DND-41 (cell line): ENCODE data around the gene RABGAP1L.

ENCODE experiments used
- ATAC-seq: fragments of 200-7000 bp; cut with Tn5 transposase; 3 replicates; pipeline ENCODE4 v1.9.1; 2021; ENCODE audit warnings: low read depth; ENCODE audit not compliant: insufficient read depth
- DNase-seq: peaks from one replicate; pipeline ENCODE4 v3.0.0-alpha.2; 2020
- H2AFZ ChIP-seq: 2 replicates; pipeline ENCODE4 v1.6.0; 2012; ENCODE audit warnings: low read depth, low read length
- H3K27ac ChIP-seq: 2 replicates; pipeline ENCODE4 v1.5.1; 2012; ENCODE audit warnings: low read length, inconsistent platforms
- H3K27me3 ChIP-seq: fragments of 200-600 bp; sonication (generic); 2 replicates; pipeline ENCODE4 v1.6.0; 2012; ENCODE audit warnings: low read length, mild to moderate bottlenecking, inconsistent platforms; ENCODE audit not compliant: insufficient read depth, poor library complexity
- H3K36me3 ChIP-seq: 2 replicates; pipeline ENCODE4 v1.5.1; 2012; ENCODE audit warnings: low read length, inconsistent platforms; ENCODE audit not compliant: insufficient read depth
- H3K4me1 ChIP-seq: 2 replicates; pipeline ENCODE4 v1.5.1; 2012; ENCODE audit warnings: mild to moderate bottlenecking, low read length; ENCODE audit not compliant: insufficient read depth
- H3K4me2 ChIP-seq: 2 replicates; pipeline ENCODE4 v1.6.0; 2012; ENCODE audit warnings: mild to moderate bottlenecking, moderate library complexity, low read length, inconsistent platforms; ENCODE audit not compliant: insufficient read depth
- H3K4me3 ChIP-seq, 2 experiments: fragments of 200-600 bp in 1 of 2; shearing (Covaris generic) in 1 of 2; 2 replicates each; pipeline ENCODE4 v1.5.1; 2012 to 2016; ENCODE audit warnings: inconsistent platforms in 2 of 2, low read length in 2 of 2, mild to moderate bottlenecking in 2 of 2, low read depth in 1 of 2, moderate library complexity in 1 of 2
- H3K79me2 ChIP-seq: 2 replicates; pipeline ENCODE4 v1.6.0; 2012; ENCODE audit warnings: low read length, inconsistent platforms; ENCODE audit not compliant: insufficient read depth
- H3K9ac ChIP-seq: 2 replicates; pipeline ENCODE4 v1.6.0; 2012; ENCODE audit warnings: low read depth, mild to moderate bottlenecking, inconsistent platforms, low read length, moderate library complexity
- H3K9me3 ChIP-seq: 2 replicates; pipeline ENCODE4 v1.5.1; 2012; ENCODE audit warnings: low read length, moderate library complexity, mild to moderate bottlenecking, inconsistent platforms; ENCODE audit not compliant: insufficient read depth, severe bottlenecking
- H4K20me1 ChIP-seq: 2 replicates; pipeline ENCODE4 v1.6.0; 2012; ENCODE audit warnings: low read length; ENCODE audit not compliant: insufficient read depth
- EZH2 ChIP-seq: IDR thresholded peaks from 3 replicates; pipeline ENCODE4 v1.6.1; 2012; ENCODE audit warnings: borderline replicate concordance, low read depth, mild to moderate bottlenecking, moderate library complexity, low read length, inconsistent platforms; ENCODE audit not compliant: severe bottlenecking
- TF ChIP-seq, protein P1 (sequence below): IDR thresholded peaks from 2 replicates; pipeline ENCODE4 v1.5.1; 2012; ENCODE audit warnings: borderline replicate concordance, low read length, moderate library complexity, mild to moderate bottlenecking; ENCODE audit not compliant: poor library complexity, severe bottlenecking; ENCODE audit errors: extremely low read depth

The RABGAP1L gene

DNA sequence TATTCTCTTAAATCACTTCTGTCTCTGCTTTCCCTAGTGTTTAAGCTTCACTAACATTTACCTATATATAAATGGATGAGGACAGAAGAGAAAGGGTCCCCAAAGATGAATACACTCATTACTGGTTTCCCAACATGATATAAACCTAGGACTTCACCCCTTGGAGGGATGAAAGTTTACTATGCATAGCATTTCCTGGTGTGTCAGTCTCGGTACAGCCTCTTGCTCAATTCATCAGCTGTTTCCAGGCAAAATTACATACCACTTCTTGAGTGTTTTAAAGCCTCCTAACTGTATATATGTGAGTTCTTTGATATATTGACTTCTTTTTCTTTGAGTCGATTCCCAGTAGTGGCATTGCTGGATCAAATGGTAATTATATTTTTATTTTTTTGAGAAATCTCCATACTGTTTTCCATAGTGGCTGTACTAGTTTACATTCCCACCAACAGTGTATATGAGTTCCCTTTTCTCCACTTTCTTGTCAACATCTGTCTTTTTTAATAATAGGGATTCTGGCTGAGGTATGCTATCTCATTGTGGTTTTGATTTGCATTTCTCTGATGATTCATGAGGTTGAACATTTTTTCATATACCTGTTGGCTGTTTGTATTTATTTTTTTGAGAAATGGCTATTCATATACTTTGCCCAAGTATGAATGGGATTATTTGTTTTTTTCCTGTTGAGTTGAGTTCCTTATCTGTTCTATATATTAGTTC, 581.1 kb downstream of the RABGAP1L start:
- no peaks in the 10 kb centered on the region for H3K27me3 ChIP-seq
- DNase-seq (no peak), ATAC-seq (no peak)
- no peaks in the 10 kb centered on the region for H4K20me1 ChIP-seq
- no peak overlapping the region for H3K4me2 ChIP-seq
- no peak overlapping the region for H3K27ac ChIP-seq
- H3K4me3 ChIP-seq: no peak overlapping the region
- no peaks in the 10 kb centered on the region for H3K4me1 ChIP-seq
- no peaks in the 10 kb centered on the region for H3K36me3 ChIP-seq
- no peaks in the 10 kb centered on the region for H3K79me2 ChIP-seq
- H3K9me3 ChIP-seq: no peaks in the 10 kb centered on the region
- H2AFZ ChIP-seq: no peak overlapping the region
- TF ChIP-seq EZH2: no peak
- TF ChIP-seq, protein P1, sequence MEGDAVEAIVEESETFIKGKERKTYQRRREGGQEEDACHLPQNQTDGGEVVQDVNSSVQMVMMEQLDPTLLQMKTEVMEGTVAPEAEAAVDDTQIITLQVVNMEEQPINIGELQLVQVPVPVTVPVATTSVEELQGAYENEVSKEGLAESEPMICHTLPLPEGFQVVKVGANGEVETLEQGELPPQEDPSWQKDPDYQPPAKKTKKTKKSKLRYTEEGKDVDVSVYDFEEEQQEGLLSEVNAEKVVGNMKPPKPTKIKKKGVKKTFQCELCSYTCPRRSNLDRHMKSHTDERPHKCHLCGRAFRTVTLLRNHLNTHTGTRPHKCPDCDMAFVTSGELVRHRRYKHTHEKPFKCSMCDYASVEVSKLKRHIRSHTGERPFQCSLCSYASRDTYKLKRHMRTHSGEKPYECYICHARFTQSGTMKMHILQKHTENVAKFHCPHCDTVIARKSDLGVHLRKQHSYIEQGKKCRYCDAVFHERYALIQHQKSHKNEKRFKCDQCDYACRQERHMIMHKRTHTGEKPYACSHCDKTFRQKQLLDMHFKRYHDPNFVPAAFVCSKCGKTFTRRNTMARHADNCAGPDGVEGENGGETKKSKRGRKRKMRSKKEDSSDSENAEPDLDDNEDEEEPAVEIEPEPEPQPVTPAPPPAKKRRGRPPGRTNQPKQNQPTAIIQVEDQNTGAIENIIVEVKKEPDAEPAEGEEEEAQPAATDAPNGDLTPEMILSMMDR: no peak
- no peak overlapping the region for H3K9ac ChIP-seq

DNA sequence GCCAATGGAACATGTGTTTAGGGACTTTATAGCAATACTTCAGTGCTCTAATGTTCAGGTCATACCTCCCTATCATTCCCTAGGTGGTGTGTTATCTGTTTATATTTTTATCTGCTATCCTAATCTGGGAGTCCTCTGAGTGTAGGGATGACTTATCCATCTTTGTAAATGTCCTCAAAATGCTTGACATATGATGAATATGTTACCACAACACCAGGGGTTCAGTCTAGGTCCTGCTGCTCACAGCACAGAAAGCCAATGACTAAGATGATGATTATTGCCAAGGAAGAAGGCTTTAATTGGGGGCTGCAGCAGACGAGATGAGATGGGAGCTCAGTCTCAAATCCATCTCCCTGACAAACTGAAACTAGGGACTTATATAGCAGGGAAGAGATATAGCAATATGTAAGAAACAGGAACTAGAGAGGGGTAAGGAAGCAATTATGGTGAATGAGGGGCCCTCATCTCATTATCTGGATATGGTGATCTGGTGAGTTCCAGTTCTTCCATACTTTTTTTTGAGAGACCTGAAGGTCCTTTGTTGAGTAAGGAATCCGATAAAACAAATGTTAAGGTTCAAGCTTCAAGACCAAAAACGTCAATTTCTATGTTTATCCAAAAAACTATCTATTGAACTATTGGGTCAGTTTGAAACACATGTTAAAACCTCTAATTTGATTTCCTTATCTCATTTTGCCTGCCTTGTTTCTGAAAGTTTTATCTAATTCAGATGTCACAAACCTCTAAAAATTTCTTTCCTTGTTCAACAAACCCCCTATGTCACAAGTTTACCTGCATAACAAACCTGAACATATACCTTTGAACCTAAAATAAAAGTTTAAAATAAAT, 583.7 kb downstream of the RABGAP1L start:
- no peaks in the 10 kb centered on the region for H3K9me3 ChIP-seq
- H3K36me3 ChIP-seq: no peaks in the 10 kb centered on the region
- H3K79me2 ChIP-seq: no peaks in the 10 kb centered on the region
- DNase-seq: no peak
- no peaks in the 10 kb centered on the region for H3K4me1 ChIP-seq
- no peaks in the 10 kb centered on the region for H3K27me3 ChIP-seq
- H3K4me3 ChIP-seq: no peak overlapping the region
- TF ChIP-seq, protein P1: no peak
- no peak for TF ChIP-seq EZH2
- no peak overlapping the region for H3K9ac ChIP-seq
- H3K27ac ChIP-seq: no peak overlapping the region
- no peaks in the 10 kb centered on the region for H4K20me1 ChIP-seq
- no peak overlapping the region for H3K4me2 ChIP-seq
- no peak overlapping the region for H2AFZ ChIP-seq
- ATAC-seq: no peak

DNA sequence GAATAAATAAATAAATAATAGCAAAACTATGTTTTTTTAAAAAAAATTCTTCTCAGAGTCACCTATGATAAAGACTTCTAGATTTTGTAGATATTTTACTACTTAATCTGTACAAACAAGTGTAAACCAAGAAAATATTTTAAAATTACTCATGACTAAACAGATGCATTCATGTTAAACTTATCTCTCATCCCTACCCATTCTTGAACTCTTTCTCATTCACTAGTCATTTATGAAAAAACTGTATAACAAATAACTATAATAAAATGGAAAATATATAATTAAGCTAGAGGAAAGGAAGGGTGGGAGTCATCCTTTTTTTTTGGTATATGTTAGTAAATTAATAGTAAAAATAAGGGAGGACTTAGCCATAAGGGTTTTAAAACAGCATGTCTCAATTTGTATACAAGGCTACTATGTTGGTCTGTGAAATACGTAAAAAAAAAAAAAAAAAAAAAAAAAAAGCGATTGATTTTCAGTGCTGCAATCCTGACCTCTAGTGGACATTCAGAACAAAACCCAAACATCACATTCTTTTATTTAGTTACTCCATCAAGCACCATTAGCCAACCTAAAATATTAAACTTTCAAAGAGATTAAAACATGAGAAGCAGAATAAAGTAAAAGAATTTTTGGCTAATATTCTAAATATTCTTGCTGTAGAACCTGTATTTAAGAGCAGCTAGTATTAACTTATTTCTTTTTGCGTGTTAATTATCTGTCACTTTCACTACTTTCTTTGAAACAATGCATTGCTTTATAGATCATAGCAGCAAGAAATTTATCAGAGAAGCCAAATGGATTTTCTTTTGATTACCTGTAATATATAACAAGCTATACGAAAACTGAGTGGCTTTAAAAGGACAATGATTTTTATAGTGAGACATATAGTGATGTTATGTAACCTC, 584.6 kb downstream of the RABGAP1L start:
- ATAC-seq (no peak), DNase-seq (no peak)
- no peak overlapping the region for H3K9ac ChIP-seq
- no peak overlapping the region for H3K27ac ChIP-seq
- H3K4me3 ChIP-seq: no peak overlapping the region
- H3K79me2 ChIP-seq: no peaks in the 10 kb centered on the region
- H3K4me1 ChIP-seq: no peaks in the 10 kb centered on the region
- H3K36me3 ChIP-seq: no peaks in the 10 kb centered on the region
- H4K20me1 ChIP-seq: no peaks in the 10 kb centered on the region
- TF ChIP-seq, protein P1: peak; percentile 71
- TF ChIP-seq EZH2: no peak
- no peaks in the 10 kb centered on the region for H3K9me3 ChIP-seq
- H2AFZ ChIP-seq: no peak overlapping the region
- no peaks in the 10 kb centered on the region for H3K27me3 ChIP-seq
- no peak overlapping the region for H3K4me2 ChIP-seq
